B cell (primary cell): ENCODE data around the gene ARL6IP4. TPM values are rescaled to one million over a fixed set of nuclear protein-coding genes. Genes with fewer than 3 reads are reported as not detected.

Experiments
- ATAC-seq: fragments of 200-7000 bp; cut with Tn5 transposase; one replicate; pipeline ENCODE4 v1.10.0; 2021; ENCODE audit warnings: low read depth, mild to moderate bottlenecking, moderate number of reproducible peaks, moderate library complexity
- CTCF ChIA-PET: fragments of 350-600 bp; sonication (Branson Sonifier 250); formaldehyde crosslinking; loops from one replicate; lab custom pipeline; 2021; ENCODE audit warnings: antibody characterized with exemption, inconsistent platforms; lab: Charles Lee
- POLR2A ChIA-PET: fragments of 350-600 bp; sonication (Branson Sonifier 250); formaldehyde crosslinking; loops from one replicate; lab custom pipeline; 2021; ENCODE audit warnings: antibody characterized with exemption; lab: Charles Lee
- DNase-seq: peaks from one replicate; pipeline ENCODE4 v3.0.0; 2013
- H2AFZ ChIP-seq: 2 replicates; pipeline ENCODE4 v1.6.1; 2012; ENCODE audit warnings: mild to moderate bottlenecking, low read depth, low read length; ENCODE audit not compliant: insufficient read depth, poor library complexity, severe bottlenecking
- H3K27ac ChIP-seq, 2 donors: 1 replicate in 1 of 2; 2 replicates in 1 of 2; pipeline ENCODE4 v1.5.1; 2012 to 2013; ENCODE audit warnings: low read length in 2 of 2, mild to moderate bottlenecking in 2 of 2, moderate library complexity in 1 of 2
- H3K27me3 ChIP-seq, 4 experiments: fragments of 200-600 bp in 1 of 4; sonication (generic) in 1 of 4; replicated peaks in 1 of 4; 1 replicate in 2 of 4; 2 replicates in 2 of 4; pipeline versions ENCODE4 v1.6.1 to v1.7.0; 2013 to 2016; ENCODE audit warnings: low read length in 3 of 4, mild to moderate bottlenecking in 2 of 4, mixed read lengths in 1 of 4, moderate library complexity in 1 of 4; ENCODE audit not compliant: insufficient read depth in 4 of 4, control insufficient read depth in 3 of 4; ENCODE audit errors: control extremely low read depth in 1 of 4
- H3K36me3 ChIP-seq, 2 experiments: replicated peaks in 1 of 2; 1 replicate in 1 of 2; 2 replicates in 1 of 2; pipeline versions ENCODE4 v1.6.1 to v1.7.1; 2013; ENCODE audit warnings: low read length in 1 of 2; ENCODE audit not compliant: insufficient read depth in 2 of 2, control insufficient read depth in 1 of 2; ENCODE audit errors: control extremely low read depth in 1 of 2, extremely low read depth in 1 of 2
- H3K4me1 ChIP-seq, 2 donors: fragments of 200-600 bp in 1 of 2; sonication (generic) in 1 of 2; 1 replicate in 1 of 2; 2 replicates in 1 of 2; pipeline versions ENCODE4 v1.5.1 to v1.6.1; 2013 to 2017; ENCODE audit warnings: low read length in 2 of 2; ENCODE audit not compliant: control insufficient read depth in 2 of 2, insufficient read depth in 2 of 2
- H3K4me2 ChIP-seq: replicated peaks from 2 replicates; pipeline ENCODE3; 2012; ENCODE audit warnings: mild to moderate bottlenecking, low read depth, low read length; ENCODE audit not compliant: poor library complexity, severe bottlenecking
- H3K4me3 ChIP-seq, 5 experiments: fragments of 200-600 bp in 1 of 5; sonication (generic) in 1 of 5; 1 replicate in 3 of 5; 2 replicates in 2 of 5; pipeline versions ENCODE4 v1.5.1 to v1.7.0; 2011 to 2016; ENCODE audit warnings: low read length in 4 of 5, mild to moderate bottlenecking in 4 of 5, low read depth in 2 of 5, control low read depth in 1 of 5, moderate library complexity in 1 of 5; ENCODE audit not compliant: insufficient read depth in 1 of 5; ENCODE audit errors: control extremely low read depth in 1 of 5, extremely low read depth in 1 of 5
- H3K79me2 ChIP-seq: fragments of 200-600 bp; sonication (generic); one replicate; pipeline ENCODE4 v1.6.0; 2016; ENCODE audit warnings: low read length; ENCODE audit not compliant: control insufficient read depth, insufficient read depth
- H3K9ac ChIP-seq: fragments of 200-600 bp; sonication (generic); 2 replicates; pipeline ENCODE4 v1.6.1; 2017; ENCODE audit warnings: mild to moderate bottlenecking, low read length, moderate library complexity
- H3K9me3 ChIP-seq, 3 donors: one replicate each; pipeline versions ENCODE4 v1.6.1 to v1.7.1; 2013; ENCODE audit warnings: low read length in 2 of 3; ENCODE audit not compliant: control insufficient read depth in 2 of 3, insufficient read depth in 1 of 3; ENCODE audit errors: control extremely low read depth in 1 of 3
- H4K20me1 ChIP-seq: 2 replicates; pipeline ENCODE4 v1.6.0; 2012; ENCODE audit warnings: mild to moderate bottlenecking, low read length; ENCODE audit not compliant: insufficient read depth, control insufficient read depth, poor library complexity, severe bottlenecking
- H3K27ac Mint-ChIP-seq: one replicate; pipeline ENCODE4 v1.8.0; 2021; ENCODE audit warnings: mixed read lengths
- H3K27me3 Mint-ChIP-seq: one replicate; pipeline ENCODE4 v1.8.0; 2021; ENCODE audit warnings: mixed read lengths
- H3K4me1 Mint-ChIP-seq: one replicate; pipeline ENCODE4 v1.8.0; 2021; ENCODE audit warnings: mixed read lengths
- H3K4me3 Mint-ChIP-seq: one replicate; pipeline ENCODE4 v1.8.0; 2021; ENCODE audit warnings: mixed read lengths
- H3K9me3 Mint-ChIP-seq: one replicate; pipeline ENCODE4 v1.8.0; 2022; ENCODE audit warnings: mixed read lengths; ENCODE audit not compliant: insufficient read depth
- CTCF ChIP-seq: fragments of 200-600 bp; IDR thresholded peaks from one replicate; pipeline ENCODE4 v1.8.0; 2022; ENCODE audit warnings: antibody characterized with exemption, mild to moderate bottlenecking
- EZH2 ChIP-seq: IDR thresholded peaks from 2 replicates; pipeline ENCODE4 v1.6.1; 2012; ENCODE audit warnings: borderline replicate concordance, low read depth, mild to moderate bottlenecking, moderate library complexity, low read length; ENCODE audit not compliant: insufficient read depth, poor library complexity, severe bottlenecking
- WGBS: methylation state at CpG from one replicate; pipeline ENCODE4 v1.1.5; 2013; ENCODE audit warnings: missing lambda C conversion rate; ENCODE audit not compliant: insufficient coverage; 5-methylcytosine and 5-hydroxymethylcytosine counted together
- intact Hi-C: fragments of 100-400 bp; cut with micrococcal nuclease; formaldehyde crosslinking; loops from one replicate; pipeline ENCODE4 v1.10.0; 2022
- polyA plus RNA-seq: library from polyadenylated mRNA; depleted of rRNA; stranded (reverse); fragments of >200 nt; gene quantifications from 2 replicates; pipeline ENCODE4 v1.2.3, GENCODE V29; 2012
- total RNA-seq, 2 donors: library from RNA; stranded (reverse); fragments of 120-200 nt in 1 of 2; gene quantifications; 1 replicate in 1 of 2; 2 replicates in 1 of 2; pipeline versions ENCODE4 v1.2.3 to v1.2.4, GENCODE V29; 2013 to 2022

Gene ARL6IP4
- total and polyA plus RNA-seq, 2 donors (not counting 1 experiment from before 2014, with no cell fraction given), result 165 to 274 TPM

DNA sequence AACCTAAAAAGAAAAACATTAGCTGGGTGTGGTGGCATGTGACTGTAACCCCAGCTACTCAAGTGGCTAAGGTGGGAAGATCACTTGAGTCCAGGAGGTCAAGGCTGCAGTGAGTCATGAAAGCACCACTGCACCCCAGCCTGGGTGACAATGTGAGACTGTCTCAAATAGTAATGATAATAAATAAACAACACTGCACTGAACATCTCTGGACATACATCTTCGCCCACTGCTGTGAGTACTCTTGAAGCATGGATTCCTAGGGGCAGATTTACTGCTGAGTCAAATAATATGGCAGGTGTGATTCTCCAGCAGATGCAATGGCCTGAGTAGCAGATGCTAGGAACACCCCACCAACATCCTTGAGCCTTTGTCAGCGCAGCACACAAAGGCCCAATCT is 37.8 kb upstream of the ARL6IP4 start:
- Histone ChIP-seq H3K9me3 (peaks cover 0 to 3% (median 0%) of the 10 kb centered on the region in 3 donors), H3K27me3 (no peaks in the 10 kb centered on the region), H3K27ac (no peak overlapping the region), H3K9ac (no peak overlapping the region), H3K36me3 (no peaks in the 10 kb centered on the region), H3K4me3 (no peak overlapping the region), H3K79me2 (no peaks in the 10 kb centered on the region), H3K4me1 (peaks cover 23 to 27% of the 10 kb centered on the region in 2 donors), H3K4me2 (no peak overlapping the region), H4K20me1 (no peaks in the 10 kb centered on the region), H2AFZ (no peak overlapping the region)
- Mint-ChIP-seq H3K4me1 (peaks cover 36% of the 10 kb centered on the region), H3K9me3 (no peaks in the 10 kb centered on the region), H3K27ac (no peak overlapping the region), H3K27me3 (no peaks in the 10 kb centered on the region), H3K4me3 (no peak overlapping the region)
- DNase-seq (no peak), ATAC-seq (no peak)
- POLR2A ChIA-PET, result interaction anchor here (0.6 kb wide), 1 partner anchor 41 kb away, joined by 3 read pairs; no protein-coding TSS in a partner anchor
- no peak for TF ChIP-seq EZH2
- TF ChIP-seq CTCF, result no peak
- CTCF ChIA-PET, result interaction anchor here (0.7 to 1.9 kb wide), 6 partner anchors 10 to 1592 kb away, joined by 3 to 7 read pairs (median 4); no protein-coding TSS in a partner anchor
- WGBS, result 100% methylated on average over 1 of the region's 2 CpGs
- intact Hi-C loops, result no loop called here

GRCh38 chr12:122943196-122943595 is 37.3 kb upstream of the ARL6IP4 start:
- no peak overlapping the region for H3K4me3 ChIP-seq
- Mint-ChIP-seq H3K4me1 (peaks cover 37% of the 10 kb centered on the region), H3K27me3 (no peaks in the 10 kb centered on the region), H3K4me3 (no peak overlapping the region), H3K9me3 (no peaks in the 10 kb centered on the region), H3K27ac (no peak overlapping the region)
- H3K9ac ChIP-seq, result no peak overlapping the region
- ATAC-seq (no peak), DNase-seq (no peak)
- H3K36me3 ChIP-seq, result no peaks in the 10 kb centered on the region
- H3K9me3 ChIP-seq, result peaks cover 0 to 3% (median 0%) of the 10 kb centered on the region in 3 donors
- no peaks in the 10 kb centered on the region for H3K79me2 ChIP-seq
- no peak overlapping the region for H3K27ac ChIP-seq
- intact Hi-C loops, result no loop called here
- peak overlapping the region; percentile 22 for H2AFZ ChIP-seq
- ChIA-PET POLR2A (no interaction called here), CTCF (interaction anchor here (1.0 to 16.2 kb wide), 3 partner anchors 9 to 79 kb away, joined by 4 to 388 read pairs (median 7); no protein-coding TSS in a partner anchor)
- H3K4me2 ChIP-seq, result peak overlapping the region; percentile 30
- H3K27me3 ChIP-seq, result no peaks in the 10 kb centered on the region
- H3K4me1 ChIP-seq, result peaks cover 23 to 30% of the 10 kb centered on the region in 2 donors
- TF ChIP-seq CTCF, result no peak
- no peak for TF ChIP-seq EZH2
- 47% methylated on average over 12 of the region's 13 CpGs for WGBS
- no peaks in the 10 kb centered on the region for H4K20me1 ChIP-seq
